Prostate gland (tissue), 2 donors: Measurements from ENCODE around the gene ATP10D.

Source experiments
- POLR2A ChIP-seq: fragments of 450-650 bp; IDR thresholded peaks from one replicate; pipeline ENCODE4 v1.6.1; 2016; ENCODE audit warnings: antibody characterized with exemption, mild to moderate bottlenecking
- TF ChIP-seq, protein P1 (sequence below), 4 experiments: fragments of 200-600 bp in 2 of 4; fragments of 450-650 bp in 2 of 4; sonication (generic) in 2 of 4; IDR thresholded peaks; 1 replicate in 3 of 4; 2 replicates in 1 of 4; pipeline ENCODE4 v1.5.1; 2016 to 2019; ENCODE audit warnings: antibody characterized with exemption in 4 of 4, mild to moderate bottlenecking in 2 of 4, moderate library complexity in 2 of 4

DNA sequence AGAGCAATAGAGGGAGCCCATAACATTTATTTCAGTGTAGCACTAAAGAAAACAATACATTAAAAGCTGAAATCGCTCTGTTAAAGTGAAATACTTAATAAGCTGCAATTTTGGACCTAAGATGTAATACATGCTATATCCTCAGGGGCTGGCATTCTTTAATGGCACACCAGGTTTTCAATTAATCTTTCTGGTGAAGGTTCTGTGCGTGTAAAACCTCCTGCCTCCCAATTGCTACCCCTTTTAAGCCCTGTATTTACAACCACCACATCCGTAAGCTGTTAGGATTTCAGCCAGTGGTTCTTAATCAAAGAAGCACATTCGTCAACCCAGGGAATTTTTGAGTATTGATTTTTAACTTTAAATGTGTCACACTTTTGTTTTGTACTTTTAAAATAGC is 14.0 kb upstream of the ATP10D start:
- TF ChIP-seq, protein P1, sequence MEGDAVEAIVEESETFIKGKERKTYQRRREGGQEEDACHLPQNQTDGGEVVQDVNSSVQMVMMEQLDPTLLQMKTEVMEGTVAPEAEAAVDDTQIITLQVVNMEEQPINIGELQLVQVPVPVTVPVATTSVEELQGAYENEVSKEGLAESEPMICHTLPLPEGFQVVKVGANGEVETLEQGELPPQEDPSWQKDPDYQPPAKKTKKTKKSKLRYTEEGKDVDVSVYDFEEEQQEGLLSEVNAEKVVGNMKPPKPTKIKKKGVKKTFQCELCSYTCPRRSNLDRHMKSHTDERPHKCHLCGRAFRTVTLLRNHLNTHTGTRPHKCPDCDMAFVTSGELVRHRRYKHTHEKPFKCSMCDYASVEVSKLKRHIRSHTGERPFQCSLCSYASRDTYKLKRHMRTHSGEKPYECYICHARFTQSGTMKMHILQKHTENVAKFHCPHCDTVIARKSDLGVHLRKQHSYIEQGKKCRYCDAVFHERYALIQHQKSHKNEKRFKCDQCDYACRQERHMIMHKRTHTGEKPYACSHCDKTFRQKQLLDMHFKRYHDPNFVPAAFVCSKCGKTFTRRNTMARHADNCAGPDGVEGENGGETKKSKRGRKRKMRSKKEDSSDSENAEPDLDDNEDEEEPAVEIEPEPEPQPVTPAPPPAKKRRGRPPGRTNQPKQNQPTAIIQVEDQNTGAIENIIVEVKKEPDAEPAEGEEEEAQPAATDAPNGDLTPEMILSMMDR (IDR thresholded peaks at IDR 0.05), result no peak
- no peak for TF ChIP-seq POLR2A
